Measurements from ENCODE around the gene EFNB1.

The EFNB1 gene

DNA sequence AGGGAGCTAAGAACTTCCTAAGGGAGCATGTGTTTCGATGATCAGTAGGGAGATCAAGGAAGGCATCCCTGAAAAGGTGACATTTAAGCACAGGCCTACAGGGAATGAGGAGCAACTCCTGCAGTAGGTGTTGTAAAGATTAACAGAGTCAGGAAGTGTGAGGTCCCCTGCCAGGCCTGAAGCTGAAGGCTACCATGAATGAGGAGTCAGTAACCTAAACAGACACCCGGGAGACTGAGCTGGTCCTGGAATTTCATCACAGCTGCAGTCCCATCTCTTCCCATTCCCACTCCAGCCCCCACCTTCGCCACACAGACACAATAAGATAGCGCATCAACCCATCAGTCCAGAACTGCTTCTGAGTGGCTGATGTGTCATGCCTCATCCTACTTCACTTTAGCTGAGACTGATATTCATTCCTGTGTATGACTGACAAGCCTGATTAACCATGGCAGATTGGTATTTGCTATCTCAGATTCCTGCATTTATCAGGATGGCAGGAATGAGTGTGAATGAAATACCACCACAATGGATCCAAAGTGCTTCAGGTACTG, 27.0 kb upstream of the EFNB1 start:
- TF ChIP-seq, protein P1, sequence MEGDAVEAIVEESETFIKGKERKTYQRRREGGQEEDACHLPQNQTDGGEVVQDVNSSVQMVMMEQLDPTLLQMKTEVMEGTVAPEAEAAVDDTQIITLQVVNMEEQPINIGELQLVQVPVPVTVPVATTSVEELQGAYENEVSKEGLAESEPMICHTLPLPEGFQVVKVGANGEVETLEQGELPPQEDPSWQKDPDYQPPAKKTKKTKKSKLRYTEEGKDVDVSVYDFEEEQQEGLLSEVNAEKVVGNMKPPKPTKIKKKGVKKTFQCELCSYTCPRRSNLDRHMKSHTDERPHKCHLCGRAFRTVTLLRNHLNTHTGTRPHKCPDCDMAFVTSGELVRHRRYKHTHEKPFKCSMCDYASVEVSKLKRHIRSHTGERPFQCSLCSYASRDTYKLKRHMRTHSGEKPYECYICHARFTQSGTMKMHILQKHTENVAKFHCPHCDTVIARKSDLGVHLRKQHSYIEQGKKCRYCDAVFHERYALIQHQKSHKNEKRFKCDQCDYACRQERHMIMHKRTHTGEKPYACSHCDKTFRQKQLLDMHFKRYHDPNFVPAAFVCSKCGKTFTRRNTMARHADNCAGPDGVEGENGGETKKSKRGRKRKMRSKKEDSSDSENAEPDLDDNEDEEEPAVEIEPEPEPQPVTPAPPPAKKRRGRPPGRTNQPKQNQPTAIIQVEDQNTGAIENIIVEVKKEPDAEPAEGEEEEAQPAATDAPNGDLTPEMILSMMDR (conservative IDR thresholded peaks at IDR 0.05; ENCODE audit: low read depth, low read length) = no peak

DNA sequence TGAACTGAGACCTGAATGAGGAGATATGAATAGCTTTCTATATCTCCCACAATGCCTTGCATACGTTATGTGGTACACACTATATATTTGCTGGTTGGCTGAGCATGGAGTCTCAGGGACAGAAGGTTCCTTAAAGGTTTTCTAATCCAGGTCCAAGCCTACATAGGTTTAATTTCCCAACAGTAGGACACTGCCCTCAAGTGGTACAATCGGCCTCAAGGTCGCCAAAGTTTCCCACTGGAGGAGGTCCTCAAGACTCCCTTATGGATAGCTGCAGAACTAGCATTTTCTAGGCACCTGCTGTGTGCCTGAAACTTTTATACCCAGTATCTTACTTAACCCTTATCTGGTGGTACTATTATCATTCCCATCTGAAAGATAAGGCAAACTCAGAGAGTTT, 21.0 kb upstream of the EFNB1 start:
- H3K4me3 ChIP-seq (ENCODE audit: low read length) = no peak overlapping the region
- TF ChIP-seq, protein P1 (conservative IDR thresholded peaks at IDR 0.05; ENCODE audit: low read depth, low read length) = peak; percentile 36
- DNase-seq (ENCODE audit: low read depth) = no peak

More for the DNA sequence above, 27.0 kb upstream of the EFNB1 start:
- no peak for DNase-seq (ENCODE audit: low read depth)
- no peak overlapping the region for H3K4me3 ChIP-seq (ENCODE audit: low read length)

DNA sequence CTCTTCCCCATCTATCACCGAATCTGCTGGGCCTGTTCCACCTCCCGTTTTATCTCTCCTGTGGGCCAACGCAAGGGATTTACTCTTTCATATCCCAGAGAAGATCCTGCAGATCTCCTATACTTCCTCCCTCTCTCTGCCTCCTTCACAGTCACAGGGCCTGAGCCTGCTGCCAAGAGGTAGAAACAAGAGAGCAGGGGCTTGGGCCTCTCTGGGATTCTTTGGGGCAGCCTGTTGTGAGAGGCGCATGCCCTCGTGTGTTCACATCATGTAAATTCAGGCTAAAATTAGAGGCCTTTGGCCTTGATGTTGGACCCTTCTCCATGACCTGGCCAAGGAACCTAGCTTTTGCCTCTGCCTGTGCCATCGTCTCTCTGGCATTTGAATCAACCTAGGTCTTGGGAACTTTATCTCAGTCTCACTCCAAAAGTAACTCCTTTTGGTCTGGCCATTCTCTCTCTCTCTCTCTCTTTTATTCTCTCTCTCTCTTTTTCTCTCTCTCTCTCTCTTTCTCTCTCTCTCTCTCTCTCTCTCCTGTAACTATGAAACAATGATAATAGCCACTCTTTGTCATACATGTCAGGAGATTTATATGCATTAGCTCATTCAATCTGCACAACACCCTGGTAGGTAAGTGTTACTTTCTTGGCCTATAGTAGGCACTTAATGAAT, 20.0 kb upstream of the EFNB1 start:
- H3K4me3 ChIP-seq (ENCODE audit: low read length) = no peak overlapping the region
- TF ChIP-seq, protein P1 (conservative IDR thresholded peaks at IDR 0.05; ENCODE audit: low read depth, low read length) = peak; percentile 37
- no peak for DNase-seq (ENCODE audit: low read depth)

DNA sequence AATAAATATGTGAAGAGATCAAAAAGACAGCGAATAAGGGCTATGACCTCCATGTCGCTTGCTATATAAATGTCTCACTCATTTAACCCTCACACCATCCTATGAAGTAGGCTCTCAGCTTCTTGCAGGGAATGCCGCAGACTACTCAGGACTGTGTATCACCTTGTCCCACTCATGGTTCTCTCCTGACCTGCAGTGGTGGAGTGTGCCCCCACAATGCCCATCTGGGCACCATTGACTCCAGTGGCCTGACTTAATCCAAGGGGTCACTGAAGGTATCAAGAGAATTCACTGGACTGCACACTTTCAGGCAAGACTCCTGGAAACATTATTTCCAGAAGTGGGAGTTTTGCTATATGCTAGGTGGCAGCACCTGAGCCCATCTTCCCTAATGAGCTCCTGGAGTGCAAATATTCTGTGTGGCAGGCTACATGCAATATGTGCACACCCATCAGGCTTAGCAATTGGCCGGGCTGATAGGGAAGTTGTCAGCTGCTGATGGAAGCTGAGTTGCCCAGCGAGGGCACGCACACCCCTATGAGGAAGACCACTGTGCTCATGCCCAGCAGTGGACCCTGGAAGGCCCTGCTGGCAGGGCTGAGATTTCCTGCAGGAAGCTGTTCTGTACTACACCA, 8.2 kb upstream of the EFNB1 start:
- TF ChIP-seq, protein P1 (conservative IDR thresholded peaks at IDR 0.05; ENCODE audit: low read depth, low read length) = no peak
- H3K4me3 ChIP-seq (ENCODE audit: low read length) = no peak overlapping the region
- no peak for DNase-seq (ENCODE audit: low read depth)

DNA sequence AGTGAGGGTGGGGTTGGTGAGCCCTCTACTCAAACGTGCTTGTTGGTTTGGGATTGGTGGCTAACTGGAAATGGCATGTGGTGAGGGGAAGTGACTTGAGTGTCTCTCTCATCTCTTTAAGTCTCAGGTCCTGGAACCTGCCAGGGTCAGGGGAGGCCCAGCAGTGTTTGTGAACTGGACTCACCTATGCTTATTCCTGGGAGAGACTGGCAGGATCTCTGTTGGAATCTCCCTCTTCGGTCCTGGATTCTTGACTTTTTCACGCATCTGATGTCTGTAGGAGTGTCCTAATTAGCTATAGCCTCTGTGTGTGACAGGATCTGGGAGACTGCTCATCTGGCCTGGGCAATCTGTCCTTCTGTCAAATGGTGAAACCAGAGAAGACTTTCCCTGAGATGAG, 7.2 kb upstream of the EFNB1 start:
- no peak overlapping the region for H3K4me3 ChIP-seq (ENCODE audit: low read length)
- TF ChIP-seq, protein P1 (conservative IDR thresholded peaks at IDR 0.05; ENCODE audit: low read depth, low read length) = no peak
- DNase-seq (ENCODE audit: low read depth) = no peak

DNA sequence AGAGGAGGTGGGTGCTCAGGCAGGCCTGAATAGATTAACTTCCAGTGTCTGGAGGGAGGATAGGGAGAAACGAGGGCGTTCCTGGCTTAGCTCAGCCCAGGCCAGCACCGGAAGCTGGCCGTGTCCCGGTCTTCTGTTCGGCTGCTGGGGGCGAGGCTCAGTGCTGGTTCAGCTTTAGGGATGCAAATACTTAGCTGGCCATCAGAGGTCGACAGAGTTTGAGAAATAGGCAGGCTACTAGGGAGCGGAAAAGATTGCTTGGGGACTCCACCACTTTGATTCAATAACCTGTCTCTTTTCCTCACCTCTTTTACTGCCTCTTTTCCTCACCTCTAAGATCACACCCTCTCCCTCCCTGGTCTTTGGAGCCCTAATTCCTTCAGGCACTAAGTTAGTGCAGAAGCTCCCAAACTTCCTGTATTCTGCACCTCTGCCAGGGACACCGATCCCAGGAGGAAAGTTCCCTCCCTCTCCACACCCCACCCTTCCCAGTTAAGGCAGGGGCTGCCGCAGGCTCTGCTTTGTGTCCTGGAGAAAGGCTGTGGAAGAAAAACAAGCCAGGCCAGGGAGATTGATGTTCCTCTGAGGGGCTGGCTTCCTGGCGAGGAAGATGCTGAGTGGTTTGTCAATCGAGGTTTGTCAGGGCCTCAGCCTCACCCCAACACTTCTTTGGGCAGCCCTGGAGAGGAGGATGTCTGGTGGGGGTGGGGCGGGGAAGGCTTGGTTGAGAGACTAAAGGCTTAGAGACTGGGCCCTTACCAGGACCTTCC, 6.0 kb upstream of the EFNB1 start:
- no peak for DNase-seq (ENCODE audit: low read depth)
- TF ChIP-seq, protein P1 (conservative IDR thresholded peaks at IDR 0.05; ENCODE audit: low read depth, low read length) = peak; percentile 68

More for the DNA sequence above, 6.0 kb upstream of the EFNB1 start:
- no peak overlapping the region for H3K4me3 ChIP-seq (ENCODE audit: low read length)

Data from retinal pigment epithelial cell (primary cell).